ENCODE measurements around the gene WDR11.

Gene WDR11

DNA sequence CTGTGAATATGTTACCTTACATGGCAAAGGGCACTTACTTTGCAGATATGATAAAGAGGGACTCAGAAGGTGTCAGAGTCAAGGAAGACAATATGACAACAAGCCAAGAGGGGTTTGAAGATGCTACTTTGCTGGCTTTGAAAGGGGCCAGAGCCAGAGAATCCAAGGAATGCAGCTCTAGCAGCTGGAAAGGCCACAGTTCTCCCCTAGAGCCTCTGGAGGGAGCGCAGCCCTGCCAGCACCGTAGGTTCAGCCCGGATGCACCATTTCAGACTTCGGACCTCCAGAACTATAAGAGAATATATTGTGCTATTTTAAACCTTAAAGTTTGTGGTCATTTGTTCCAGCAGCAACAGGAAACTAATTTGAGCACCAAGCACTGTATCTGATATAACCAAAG lies 32.9 kb upstream of the WDR11 start:
- Histone ChIP-seq H3K27me3 (ENCODE audit: insufficient read depth, insufficient read length) (no peaks in the 10 kb centered on the region), H3K4me3 (ENCODE audit: insufficient read length, low read depth) (no peak overlapping the region), H3K9me3 (ENCODE audit: insufficient read depth, low read length) (no peaks in the 10 kb centered on the region), H3K9ac (ENCODE audit: insufficient read length, low read depth) (no peak overlapping the region), H3K36me3 (ENCODE audit: insufficient read depth, insufficient read length, low read length) (no peaks in the 10 kb centered on the region), H3K4me1 (ENCODE audit: insufficient read depth, insufficient read length) (no peaks in the 10 kb centered on the region)
- TF ChIP-seq SUZ12 (IDR thresholded peaks at IDR 0.05; ENCODE audit: extremely low read depth, insufficient read depth, insufficient read length) (no peak), ZNF274 (IDR thresholded peaks at IDR 0.05; ENCODE audit: low read depth, low read length) (no peak), YY1 (IDR thresholded peaks at IDR 0.05; ENCODE audit: insufficient read depth, insufficient read length) (no peak)
- no peak for DNase-seq (ENCODE audit: low read depth, low spot score)

DNA sequence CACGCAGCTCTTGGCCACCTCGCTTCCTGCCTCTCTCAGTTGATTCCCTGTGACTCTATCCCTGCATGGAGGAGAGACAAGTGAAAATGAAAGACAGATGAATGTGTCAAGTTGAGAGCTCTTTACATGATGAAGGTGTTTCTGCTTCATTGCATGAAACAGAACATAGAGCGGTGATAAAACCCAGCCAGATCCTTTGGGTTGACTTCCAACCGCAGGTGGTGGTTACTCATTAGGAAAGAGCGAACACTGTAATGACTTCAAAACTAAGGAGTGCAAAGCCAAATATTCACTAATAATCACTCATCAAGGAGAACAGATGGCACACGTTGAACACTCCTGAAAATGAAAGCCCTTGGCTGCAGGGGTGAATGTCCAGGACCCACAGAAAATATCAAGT lies 31.8 kb upstream of the WDR11 start:
- no peak overlapping the region for H3K4me3 ChIP-seq (ENCODE audit: insufficient read length, low read depth)
- no peaks in the 10 kb centered on the region for H3K27me3 ChIP-seq (ENCODE audit: insufficient read depth, insufficient read length)
- H3K36me3 ChIP-seq (ENCODE audit: insufficient read depth, insufficient read length, low read length): no peaks in the 10 kb centered on the region
- H3K9me3 ChIP-seq (ENCODE audit: insufficient read depth, low read length): no peaks in the 10 kb centered on the region
- no peak overlapping the region for H3K9ac ChIP-seq (ENCODE audit: insufficient read length, low read depth)
- DNase-seq (ENCODE audit: low read depth, low spot score): no peak
- H3K4me1 ChIP-seq (ENCODE audit: insufficient read depth, insufficient read length): no peaks in the 10 kb centered on the region
- TF ChIP-seq YY1 (IDR thresholded peaks at IDR 0.05; ENCODE audit: insufficient read depth, insufficient read length) (no peak), SUZ12 (IDR thresholded peaks at IDR 0.05; ENCODE audit: extremely low read depth, insufficient read depth, insufficient read length) (no peak), ZNF274 (IDR thresholded peaks at IDR 0.05; ENCODE audit: low read depth, low read length) (no peak)

DNA sequence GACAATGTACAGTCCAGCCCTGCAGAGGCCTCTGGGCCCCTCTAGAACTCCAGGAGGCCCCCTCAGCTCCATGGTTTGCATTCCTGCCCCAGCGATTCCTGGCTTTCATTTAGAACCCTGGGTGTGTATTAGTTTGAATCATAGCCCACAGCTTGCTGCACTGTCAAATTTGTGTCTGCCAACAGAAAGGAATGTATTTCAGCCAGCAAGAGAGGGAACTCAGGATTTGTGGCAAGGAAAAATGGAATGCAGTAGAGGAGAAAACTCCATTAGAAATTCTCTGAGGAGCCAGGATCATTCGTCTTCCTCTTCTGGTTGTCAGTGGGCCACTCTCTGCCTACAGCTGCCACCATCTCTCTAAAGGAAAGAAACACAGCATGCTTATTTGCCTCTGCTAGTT lies 27.9 kb upstream of the WDR11 start:
- Histone ChIP-seq H3K9me3 (ENCODE audit: insufficient read depth, low read length) (no peaks in the 10 kb centered on the region), H3K27me3 (ENCODE audit: insufficient read depth, insufficient read length) (no peaks in the 10 kb centered on the region), H3K36me3 (ENCODE audit: insufficient read depth, insufficient read length, low read length) (no peaks in the 10 kb centered on the region), H3K4me3 (ENCODE audit: insufficient read length, low read depth) (no peak overlapping the region), H3K4me1 (ENCODE audit: insufficient read depth, insufficient read length) (peaks cover 2% of the 10 kb centered on the region), H3K9ac (ENCODE audit: insufficient read length, low read depth) (no peak overlapping the region)
- TF ChIP-seq ZNF274 (IDR thresholded peaks at IDR 0.05; ENCODE audit: low read depth, low read length) (no peak), SUZ12 (IDR thresholded peaks at IDR 0.05; ENCODE audit: extremely low read depth, insufficient read depth, insufficient read length) (no peak)
- no peak for DNase-seq (ENCODE audit: low read depth, low spot score)

DNA sequence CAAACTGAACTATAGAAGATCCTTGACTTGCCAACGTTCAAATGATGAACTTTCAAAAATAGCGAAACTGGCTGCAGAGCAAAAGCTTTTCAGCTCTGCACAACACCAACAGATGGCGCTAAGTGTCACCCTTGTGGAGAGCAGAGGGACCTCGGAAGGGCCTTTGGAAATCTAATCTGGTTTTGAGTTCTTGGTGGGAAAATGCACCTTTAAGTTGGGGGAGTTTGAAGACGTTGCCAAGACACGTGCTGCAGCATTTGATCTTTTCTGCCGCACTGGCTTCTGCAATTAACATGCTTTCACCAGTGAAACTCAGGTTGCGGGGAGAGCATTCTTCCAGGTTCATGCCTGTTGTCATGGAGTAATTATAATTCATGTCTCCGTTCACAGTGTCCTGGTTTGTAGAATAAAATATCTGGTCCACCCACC lies 26.3 kb upstream of the WDR11 start:
- H3K4me1 ChIP-seq (ENCODE audit: insufficient read depth, insufficient read length): peaks cover 2% of the 10 kb centered on the region
- no peaks in the 10 kb centered on the region for H3K36me3 ChIP-seq (ENCODE audit: insufficient read depth, insufficient read length, low read length)
- H3K4me3 ChIP-seq (ENCODE audit: insufficient read length, low read depth): no peak overlapping the region
- no peaks in the 10 kb centered on the region for H3K9me3 ChIP-seq (ENCODE audit: insufficient read depth, low read length)
- no peak overlapping the region for H3K9ac ChIP-seq (ENCODE audit: insufficient read length, low read depth)
- DNase-seq (ENCODE audit: low read depth, low spot score): peak; percentile 42
- no peaks in the 10 kb centered on the region for H3K27me3 ChIP-seq (ENCODE audit: insufficient read depth, insufficient read length)
- TF ChIP-seq SUZ12 (IDR thresholded peaks at IDR 0.05; ENCODE audit: extremely low read depth, insufficient read depth, insufficient read length) (no peak), YY1 (IDR thresholded peaks at IDR 0.05; ENCODE audit: insufficient read depth, insufficient read length) (no peak), ZNF274 (IDR thresholded peaks at IDR 0.05; ENCODE audit: low read depth, low read length) (no peak)

DNA sequence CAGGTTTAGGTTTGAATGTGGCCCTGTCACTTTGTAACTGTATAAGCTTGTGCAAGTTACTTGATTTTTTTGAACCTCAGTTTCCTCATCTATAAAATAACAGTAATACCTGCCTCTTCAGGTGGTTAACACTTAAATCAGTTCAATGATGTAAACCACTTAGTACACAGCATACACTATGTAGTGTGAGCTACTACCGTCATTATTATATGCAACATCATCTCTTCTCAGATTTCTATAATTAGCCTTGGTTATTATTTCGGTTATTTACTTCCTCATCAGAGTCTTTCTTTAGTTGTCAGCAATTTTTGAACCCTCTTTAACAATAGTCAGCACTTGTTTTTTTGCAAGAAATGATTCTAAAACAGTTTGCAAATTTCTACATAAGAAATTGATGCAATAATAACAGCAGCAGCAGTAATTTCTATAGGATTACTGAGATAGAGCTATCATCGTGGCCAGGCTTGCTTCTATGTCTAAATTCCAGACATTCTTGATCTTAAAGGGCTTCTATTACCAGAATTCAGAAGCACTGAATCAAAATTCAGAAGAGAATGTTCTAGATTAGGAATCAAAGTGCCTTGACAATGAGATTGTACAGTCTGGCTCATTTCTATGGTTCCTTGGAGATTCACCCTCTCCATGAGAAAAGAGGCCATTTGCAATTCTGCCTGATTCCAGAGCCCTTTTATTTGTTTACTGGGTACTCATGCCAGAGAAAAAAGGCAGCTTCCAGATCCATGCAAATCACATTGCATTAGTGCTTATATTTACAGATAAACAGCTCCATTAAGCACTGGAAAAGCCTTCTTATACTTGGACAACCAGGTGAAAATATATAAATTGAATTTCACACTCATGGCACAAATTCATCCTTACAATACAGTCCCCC lies 25.0 kb upstream of the WDR11 start:
- no peak for TF ChIP-seq ZNF274 (IDR thresholded peaks at IDR 0.05; ENCODE audit: low read depth, low read length)
- no peak for TF ChIP-seq YY1 (IDR thresholded peaks at IDR 0.05; ENCODE audit: insufficient read depth, insufficient read length)
- no peak for TF ChIP-seq SUZ12 (IDR thresholded peaks at IDR 0.05; ENCODE audit: extremely low read depth, insufficient read depth, insufficient read length)
- peaks cover 2% of the 10 kb centered on the region for H3K4me1 ChIP-seq (ENCODE audit: insufficient read depth, insufficient read length)
- H3K27me3 ChIP-seq (ENCODE audit: insufficient read depth, insufficient read length): no peaks in the 10 kb centered on the region
- H3K36me3 ChIP-seq (ENCODE audit: insufficient read depth, insufficient read length, low read length): no peaks in the 10 kb centered on the region
- DNase-seq (ENCODE audit: low read depth, low spot score): no peak
- no peak overlapping the region for H3K9ac ChIP-seq (ENCODE audit: insufficient read length, low read depth)
- H3K4me3 ChIP-seq (ENCODE audit: insufficient read length, low read depth): no peak overlapping the region
- no peaks in the 10 kb centered on the region for H3K9me3 ChIP-seq (ENCODE audit: insufficient read depth, low read length)

DNA sequence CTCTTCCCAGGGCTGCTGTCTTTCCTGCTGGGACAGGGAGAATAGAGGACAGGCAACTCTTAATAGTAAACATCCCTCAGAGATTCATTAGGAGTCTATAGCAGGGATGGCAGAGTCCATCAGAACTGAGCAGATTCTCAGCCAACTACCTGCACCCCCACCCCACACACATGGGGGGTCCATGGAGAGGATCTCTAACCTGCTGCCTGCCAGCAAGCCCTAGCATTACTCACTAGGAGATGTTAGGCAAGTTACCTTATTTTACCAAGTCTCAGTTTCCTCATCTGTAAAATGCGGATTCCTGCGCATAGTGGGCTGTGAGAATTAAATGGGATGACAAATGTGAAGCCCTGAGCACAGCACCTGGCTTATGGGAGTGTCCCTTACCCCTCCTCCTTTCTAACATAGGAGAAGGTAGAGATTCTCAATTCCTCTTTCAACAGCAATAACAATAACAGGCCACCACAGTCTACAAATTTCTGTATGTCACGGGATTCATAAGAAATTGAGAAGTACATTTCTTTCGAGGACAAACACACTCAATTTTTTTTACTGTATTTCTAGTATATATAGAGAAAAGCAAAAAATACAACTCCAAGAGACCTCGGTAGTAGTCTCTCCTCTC lies 23.8 kb upstream of the WDR11 start:
- no peak overlapping the region for H3K4me3 ChIP-seq (ENCODE audit: insufficient read length, low read depth)

DNA sequence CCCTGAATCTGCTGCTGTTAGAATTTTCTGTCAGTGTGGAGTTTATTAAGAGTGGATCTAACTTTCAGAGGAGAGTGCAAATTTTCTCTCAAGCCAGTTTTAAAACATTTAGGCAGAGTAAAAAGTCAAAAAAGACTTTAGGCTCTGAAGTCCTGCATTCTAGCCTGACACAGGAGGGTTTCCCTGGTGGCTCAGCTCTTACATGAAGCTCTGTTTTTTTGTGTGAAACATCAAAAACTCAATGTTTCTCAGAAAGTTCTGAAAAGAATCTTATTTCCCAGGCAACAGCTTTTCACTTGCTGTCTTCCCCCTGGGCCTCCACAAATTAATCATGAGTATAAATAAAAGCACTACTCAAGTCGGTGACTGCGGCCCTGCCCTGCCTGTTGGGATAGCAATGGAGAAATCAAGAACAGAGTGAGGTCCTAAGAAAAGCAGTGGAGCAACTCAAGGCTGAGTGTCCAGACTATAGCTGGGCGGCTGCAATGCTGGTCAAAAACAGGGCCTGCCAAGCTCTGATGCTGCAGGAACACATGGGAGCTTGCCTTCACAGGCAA lies 22.3 kb upstream of the WDR11 start:
- Histone ChIP-seq H3K36me3 (ENCODE audit: insufficient read depth, insufficient read length, low read length) (no peaks in the 10 kb centered on the region), H3K27me3 (ENCODE audit: insufficient read depth, insufficient read length) (no peaks in the 10 kb centered on the region), H3K9me3 (ENCODE audit: insufficient read depth, low read length) (no peaks in the 10 kb centered on the region), H3K4me1 (ENCODE audit: insufficient read depth, insufficient read length) (peaks cover 2% of the 10 kb centered on the region), H3K9ac (ENCODE audit: insufficient read length, low read depth) (no peak overlapping the region), H3K4me3 (ENCODE audit: insufficient read length, low read depth) (no peak overlapping the region)
- no peak for TF ChIP-seq ZNF274 (IDR thresholded peaks at IDR 0.05; ENCODE audit: low read depth, low read length)
- TF ChIP-seq SUZ12 (IDR thresholded peaks at IDR 0.05; ENCODE audit: extremely low read depth, insufficient read depth, insufficient read length): no peak
- no peak for TF ChIP-seq YY1 (IDR thresholded peaks at IDR 0.05; ENCODE audit: insufficient read depth, insufficient read length)
- DNase-seq (ENCODE audit: low read depth, low spot score): no peak

More for the DNA sequence above, 23.8 kb upstream of the WDR11 start:
- no peaks in the 10 kb centered on the region for H3K9me3 ChIP-seq (ENCODE audit: insufficient read depth, low read length)
- no peaks in the 10 kb centered on the region for H3K36me3 ChIP-seq (ENCODE audit: insufficient read depth, insufficient read length, low read length)
- TF ChIP-seq SUZ12 (IDR thresholded peaks at IDR 0.05; ENCODE audit: extremely low read depth, insufficient read depth, insufficient read length): no peak
- no peak for TF ChIP-seq YY1 (IDR thresholded peaks at IDR 0.05; ENCODE audit: insufficient read depth, insufficient read length)
- TF ChIP-seq ZNF274 (IDR thresholded peaks at IDR 0.05; ENCODE audit: low read depth, low read length): no peak
- DNase-seq (ENCODE audit: low read depth, low spot score): no peak
- H3K4me1 ChIP-seq (ENCODE audit: insufficient read depth, insufficient read length): peaks cover 2% of the 10 kb centered on the region
- no peaks in the 10 kb centered on the region for H3K27me3 ChIP-seq (ENCODE audit: insufficient read depth, insufficient read length)
- H3K9ac ChIP-seq (ENCODE audit: insufficient read length, low read depth): no peak overlapping the region

Measured in NT2/D1 (cell line).